Measurements from ENCODE around the gene EYS. TPM values are rescaled to one million over a fixed set of nuclear protein-coding genes. Genes with fewer than 3 reads are reported as not detected.

Gene EYS
- total and polyA plus RNA-seq, 2 of the 8 experiments (the other 6 are each of a cell fraction or from before 2014, with no cell fraction given): 0.05 to 0.13 TPM

GRCh38 chr6:65501045-65501444 is 206.0 kb downstream of the EYS start:
- Histone ChIP-seq H3K4me1 (replicated peaks in 1 of 4; ENCODE audit: control insufficient read depth in 3 of 4, insufficient read depth in 4 of 4, low read length in 3 of 4) (no peaks in the 10 kb centered on the region), H3K9me3 (ENCODE audit: insufficient read depth in 2 of 2, low read depth in 1 of 2, low read length in 1 of 2) (no peaks in the 10 kb centered on the region), H3K23ac (ENCODE audit: insufficient read length) (no peak overlapping the region), H3K79me1 (ENCODE audit: low read depth, low read length) (no peaks in the 10 kb centered on the region), H2BK15ac (ENCODE audit: low read length) (no peak overlapping the region), H2BK20ac (ENCODE audit: low read length) (no peak overlapping the region), H3K9ac (replicated peaks in 1 of 4; ENCODE audit: extremely low read depth in 1 of 4, low read depth in 3 of 4, low read length in 3 of 4) (no peak overlapping the region), H3K36me3 (ENCODE audit: control insufficient read depth in 2 of 4, insufficient read depth in 4 of 4, low read length in 3 of 4) (no peaks in the 10 kb centered on the region), H4K8ac (ENCODE audit: extremely low read depth, insufficient read depth, low read length) (no peak overlapping the region), H3K4me3 (ENCODE audit: extremely low read depth in 1 of 4, insufficient read depth in 2 of 4, low read depth in 3 of 4, low read length in 4 of 4) (no peak overlapping the region), H2AK5ac (ENCODE audit: low read depth, low read length) (no peak overlapping the region), H2BK5ac (ENCODE audit: low read depth, low read length) (no peak overlapping the region), H3K14ac (ENCODE audit: insufficient read length) (no peak overlapping the region), H3K27me3 (replicated peaks in 1 of 4; ENCODE audit: control insufficient read depth in 3 of 4, extremely low read depth in 1 of 4, insufficient read depth in 3 of 4, low read length in 3 of 4) (no peaks in the 10 kb centered on the region), H3K23me2 (ENCODE audit: low read depth, low read length) (no peaks in the 10 kb centered on the region), H4K5ac (ENCODE audit: insufficient read length, low read depth, low read length) (no peak overlapping the region), H3K4ac (replicated peaks; ENCODE audit: insufficient read length, low read depth, low read length) (no peak overlapping the region), H3K18ac (ENCODE audit: extremely low read depth, low read length) (no peak overlapping the region), H3K4me2 (ENCODE audit: insufficient read depth in 1 of 2, low read depth in 2 of 2, low read length in 2 of 2) (no peak overlapping the region), H3K56ac (replicated peaks; ENCODE audit: insufficient read length, low read depth, low read length) (no peak overlapping the region), H4K91ac (replicated peaks; ENCODE audit: insufficient read length, low read length) (no peak overlapping the region), H2BK12ac (ENCODE audit: low read depth, low read length) (no peak overlapping the region), H2AFZ (ENCODE audit: low read length) (no peak overlapping the region), H2BK120ac (replicated peaks; ENCODE audit: low read depth, low read length) (no peak overlapping the region), H4K20me1 (replicated peaks in 1 of 2; ENCODE audit: control insufficient read depth in 1 of 2, insufficient read depth in 2 of 2, low read length in 2 of 2) (no peaks in the 10 kb centered on the region), H3K27ac (ENCODE audit: low read depth, low read length) (no peak overlapping the region), H3K79me2 (ENCODE audit: control insufficient read depth in 1 of 2, insufficient read depth in 2 of 2, low read length in 2 of 2) (no peaks in the 10 kb centered on the region)
- POLR2A ChIA-PET (ENCODE audit: partially characterized antibody): no interaction called here
- DNase-seq (ENCODE audit: low read depth in 1 of 2, low spot score in 2 of 2): no peak
- 82% methylated on average over 2 of the region's 2 CpGs; no CpG with 5 or more reads in 1 of the 2 experiments for WGBS, 2 experiments (ENCODE audit: extremely low coverage in 1 of 2, insufficient coverage in 1 of 2, insufficient read length in 1 of 2, insufficient replicate concordance in 2 of 2, low coverage in 1 of 2, low lambda C conversion rate in 2 of 2, missing lambda C conversion rate in 1 of 2)
- FAIRE-seq: no peak
- CTCF ChIA-PET (ENCODE audit: partially characterized antibody): no interaction called here
- TF ChIP-seq SP2 (IDR thresholded peaks at IDR 0.05; ENCODE audit: low read length) (no peak), SP1 (IDR thresholded peaks at IDR 0.05; ENCODE audit: low read depth, low read length) (no peak), NANOG (IDR thresholded peaks at IDR 0.05; ENCODE audit: insufficient read depth, low read depth, low read length, poor library complexity, severe bottlenecking) (no peak), NRF1 (IDR thresholded peaks at IDR 0.05; ENCODE audit: low read depth, low read length) (no peak), RAD21 (IDR thresholded peaks at IDR 0.05 in 1 of 2, conservative IDR thresholded peaks at IDR 0.05 in 1 of 2; ENCODE audit: low read depth in 2 of 2, low read length in 2 of 2) (no peak), EGR1 (IDR thresholded peaks at IDR 0.05; ENCODE audit: borderline replicate concordance, low read depth, low read length) (no peak), BRCA1 (IDR thresholded peaks at IDR 0.05; ENCODE audit: low read depth, low read length) (no peak), YY1 (IDR thresholded peaks at IDR 0.05; ENCODE audit: low read depth, low read length) (no peak), GTF2F1 (IDR thresholded peaks at IDR 0.05; ENCODE audit: borderline replicate concordance, low read depth, low read length) (no peak)

Data from H1 (cell line).